Measurements from ENCODE around the gene BNIP5. TPM values are rescaled to one million over a fixed set of nuclear protein-coding genes. Genes with fewer than 3 reads are reported as not detected.

The BNIP5 gene
- total RNA-seq, 3 donors from 2014 or later: under 0.01 TPM; not detected in 2

GRCh38 chr6:36268478-36269275 lies 68.0 kb downstream of the BNIP5 start:
- H3K4me1 ChIP-seq: no peaks in the 10 kb centered on the region
- intact Hi-C loops (cut with DNase I; ENCODE audit: low total_unique reads): no loop called here
- no peaks in the 10 kb centered on the region for H3K36me3 ChIP-seq
- DNase-seq (ENCODE audit: low spot score in 2 of 2): no peak
- no peak for TF ChIP-seq POLR2A (IDR thresholded peaks at IDR 0.05)
- H3K27ac ChIP-seq: no peak overlapping the region
- H3K27me3 ChIP-seq: peaks cover 0 to 11% of the 10 kb centered on the region in 2 donors
- no peak overlapping the region for H3K4me3 ChIP-seq
- H3K9me3 ChIP-seq: peaks cover 7 to 8% of the 10 kb centered on the region in 2 donors

DNA sequence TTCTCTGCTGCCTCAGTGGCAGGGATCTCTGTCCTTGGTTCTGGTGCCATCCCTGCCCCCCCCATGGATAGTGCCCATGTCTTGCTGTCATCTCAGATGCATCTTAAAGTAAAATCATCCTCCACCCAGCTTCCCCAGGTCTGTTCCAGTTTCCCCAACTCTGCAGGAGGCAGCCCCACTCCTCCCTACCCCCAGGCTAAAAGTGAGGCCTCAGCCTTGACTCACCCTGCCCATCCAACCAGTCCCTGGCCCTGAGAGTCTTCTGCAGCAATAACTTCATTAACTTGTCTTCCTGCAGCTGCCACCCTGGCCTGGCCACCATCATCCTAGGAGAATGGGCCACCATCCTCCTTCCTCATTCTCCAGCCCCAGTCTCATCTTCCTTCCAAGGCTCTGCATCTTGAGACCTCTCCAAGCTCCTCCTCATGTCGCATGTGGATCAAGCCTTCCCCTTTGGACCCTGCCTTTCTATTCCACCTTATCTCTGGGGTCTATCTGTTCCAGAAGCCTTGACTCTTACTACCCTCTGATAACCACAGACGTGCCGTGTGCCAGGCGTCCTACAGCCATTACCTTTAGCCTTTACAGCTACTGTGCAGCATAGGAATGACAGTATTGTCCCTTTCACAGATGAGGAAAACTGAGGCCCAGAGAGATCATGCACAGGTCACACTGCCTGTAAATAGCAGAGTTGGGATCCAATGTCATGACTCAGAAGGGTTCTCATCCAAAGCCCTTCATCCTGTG lies 68.8 kb downstream of the BNIP5 start:
- Histone ChIP-seq H3K27me3 (peaks cover 0 to 11% of the 10 kb centered on the region in 2 donors), H3K36me3 (no peaks in the 10 kb centered on the region), H3K9me3 (peaks cover 7 to 8% of the 10 kb centered on the region in 2 donors), H3K4me1 (no peaks in the 10 kb centered on the region), H3K27ac (no peak overlapping the region), H3K4me3 (no peak overlapping the region)
- intact Hi-C loops (cut with DNase I; ENCODE audit: low total_unique reads): no loop called here
- DNase-seq (ENCODE audit: low spot score in 2 of 2): no peak
- TF ChIP-seq POLR2AphosphoS5 (IDR thresholded peaks at IDR 0.05) (no peak), POLR2A (IDR thresholded peaks at IDR 0.05) (no peak), CTCF (IDR thresholded peaks at IDR 0.05) (no peak)

- Histone ChIP-seq H3K36me3 (no peaks in the 10 kb centered on the region), H3K9me3 (peaks cover 7 to 8% of the 10 kb centered on the region in 2 donors), H3K27ac (no peak overlapping the region), H3K4me3 (no peak overlapping the region), H3K27me3 (peaks cover 0 to 11% of the 10 kb centered on the region in 2 donors), H3K4me1 (no peaks in the 10 kb centered on the region)
- intact Hi-C loops (cut with DNase I; ENCODE audit: low total_unique reads): no loop called here
- TF ChIP-seq CTCF (IDR thresholded peaks at IDR 0.05): no peak
- no peak for DNase-seq (ENCODE audit: low spot score in 2 of 2)
Measured at GRCh38 chr6:36266913-36267644, 69.6 kb downstream of the BNIP5 start.

Other genes with a start within 250 kb of the BNIP5 start
- 10 to 100 TPM in 2 of 3 donors, 1 to 10 TPM in 1; 2.6 to 45.2 (median 30.2) TPM for gene MAPK13, start 206.4 kb downstream of the BNIP5 start, total RNA-seq
- 10 to 100 TPM; 18.9 to 26.5 (median 25.8) TPM for gene BRPF3, start 140.1 kb downstream of the BNIP5 start, total RNA-seq
- not detected for gene PNPLA1, start 66.8 kb downstream of the BNIP5 start, total RNA-seq
- gene ETV7, start 50.8 kb upstream of the BNIP5 start, total RNA-seq: under 1 TPM; 0.44 to 0.98 (median 0.80) TPM
- under 1 TPM in 1 of 3 donors, not detected in 2; 0.15 TPM for gene PXT1, start 106.0 kb upstream of the BNIP5 start, total RNA-seq
- 10 to 100 TPM; 59.4 to 64.5 (median 61.6) TPM for gene KCTD20, start 106.1 kb upstream of the BNIP5 start, total RNA-seq
- 10 to 100 TPM; 27.5 to 39.4 (median 31.4) TPM for gene STK38, start 210.6 kb upstream of the BNIP5 start, total RNA-seq